Activated naive CD8-positive, alpha-beta T cell treated with anti-CD3 and anti-CD28 coated beads, Interleukin-2, amount 10 ng/mL, durations not matched to agents 7 days and 5 days (primary cell): ENCODE results near the gene CHST4. TPM values are rescaled to one million over a fixed set of nuclear protein-coding genes. Genes with fewer than 3 reads are reported as not detected.

ENCODE experiments used
- total RNA-seq, 2 experiments: library from RNA; stranded (reverse); gene quantifications; one replicate each; pipeline ENCODE4 v1.2.3, GENCODE V29; 2021

Gene CHST4
- total RNA-seq, 2 experiments from 2014 or later = not detected

Other genes starting within 250 kb of the CHST4 start
- 10 to 100 TPM; 23.7 to 24.3 TPM for gene CMTR2, start 237.0 kb upstream of the CHST4 start, total RNA-seq
- not detected for gene CALB2, start 167.7 kb upstream of the CHST4 start, total RNA-seq
- not detected for gene TLE7, start 84.4 kb upstream of the CHST4 start, total RNA-seq
- gene ZNF23, start 64.2 kb upstream of the CHST4 start, total RNA-seq = 10 to 100 TPM in 1 of 2 experiments, 1 to 10 TPM in 1; 9.6 to 10.5 TPM
- gene ZNF19, start 37.1 kb upstream of the CHST4 start, total RNA-seq = 1 to 10 TPM; 5.3 to 5.8 TPM
- not detected for gene TAT, start 50.7 kb downstream of the CHST4 start, total RNA-seq
- not detected for gene MARVELD3, start 99.8 kb downstream of the CHST4 start, total RNA-seq
- 1 to 10 TPM; 7.2 to 7.4 TPM for gene PHLPP2, start 198.3 kb downstream of the CHST4 start, total RNA-seq